PC-9 (cell line): ENCODE data around the gene ACSM2A. TPM values are rescaled to one million over a fixed set of nuclear protein-coding genes. Genes with fewer than 3 reads are reported as not detected.
"Not testable (repeated sequence)": the region's sequence is repeated elsewhere in the genome, so short reads cannot be mapped to it uniquely, and the experiment has no call there.

Experiments
- BruUV-seq: library from RNA; stranded (reverse); fragments of 400-500 nt; replicated peaks from 2 replicates; lab custom pipeline; 2021; lab: Mats Ljungman, UMichigan
- CTCF ChIA-PET: fragments of 300-600 bp; sonication (Branson Sonifier 250); formaldehyde crosslinking; loops from one replicate; lab custom pipeline; 2022; ENCODE audit warnings: antibody characterized with exemption; lab: Charles Lee
- POLR2A ChIA-PET: fragments of 300-600 bp; sonication (Branson Sonifier 250); formaldehyde crosslinking; loops from one replicate; lab custom pipeline; 2022; ENCODE audit warnings: antibody characterized with exemption; ENCODE audit not compliant: unreplicated experiment; lab: Charles Lee
- DNase-seq, 2 experiments: peaks; one replicate each; pipeline versions ENCODE4 v3.0.0 to v3.0.0-alpha.2; 2015 to 2022; ENCODE audit warnings: mixed read lengths in 1 of 2
- H2AFZ ChIP-seq: fragments of 200-600 bp; sonication (generic); 2 replicates; pipeline ENCODE4 v1.8.1; 2017; ENCODE audit warnings: antibody characterized with exemption
- H3F3A ChIP-seq: fragments of 200-600 bp; sonication (generic); 2 replicates; pipeline ENCODE4 v1.8.1; 2017; ENCODE audit warnings: antibody characterized with exemption, mild to moderate bottlenecking, low read depth; ENCODE audit not compliant: insufficient read depth
- H3K27ac ChIP-seq: fragments of 200-600 bp; sonication (generic); 2 replicates; pipeline ENCODE4 v1.6.1; 2016; ENCODE audit warnings: mixed run types
- H3K27me3 ChIP-seq: fragments of 200-600 bp; sonication (generic); 2 replicates; pipeline ENCODE4 v1.6.1; 2016; ENCODE audit warnings: low read depth, mixed run types; ENCODE audit not compliant: insufficient read depth
- H3K36me3 ChIP-seq: fragments of 200-600 bp; sonication (generic); 2 replicates; pipeline ENCODE4 v1.6.1; 2016; ENCODE audit warnings: low read depth, mixed run types
- H3K4me1 ChIP-seq: fragments of 200-600 bp; sonication (generic); replicated peaks from 2 replicates; pipeline ENCODE4 v1.6.1; 2016; ENCODE audit warnings: mixed run types; ENCODE audit not compliant: insufficient read depth
- H3K4me2 ChIP-seq: fragments of 200-600 bp; sonication (generic); 2 replicates; pipeline ENCODE4 v1.6.1; 2017; ENCODE audit warnings: mixed run types
- H3K4me3 ChIP-seq: fragments of 200-600 bp; sonication (generic); 2 replicates; pipeline ENCODE4 v1.6.1; 2016; ENCODE audit warnings: mixed run types
- H3K79me2 ChIP-seq: fragments of 200-600 bp; sonication (generic); 2 replicates; pipeline ENCODE4 v1.6.1; 2017; ENCODE audit warnings: low read depth, mixed run types
- H3K9me2 ChIP-seq: fragments of 200-600 bp; sonication (generic); 2 replicates; pipeline ENCODE4 v1.8.1; 2017; ENCODE audit warnings: mild to moderate bottlenecking; ENCODE audit not compliant: insufficient read depth
- H3K9me3 ChIP-seq: fragments of 200-600 bp; sonication (generic); 2 replicates; pipeline ENCODE4 v1.8.1; 2016; ENCODE audit warnings: low read depth; ENCODE audit not compliant: insufficient read depth
- H4K20me1 ChIP-seq: fragments of 200-600 bp; sonication (generic); 2 replicates; pipeline ENCODE4 v1.8.1; 2017; ENCODE audit not compliant: insufficient read depth
- CTCF ChIP-seq: fragments of 200-600 bp; sonication (generic); conservative IDR thresholded peaks from 2 replicates; pipeline ENCODE4 v1.6.1; 2017; ENCODE audit warnings: mixed run types, antibody characterized with exemption, mild to moderate bottlenecking, moderate library complexity
- EZH2 ChIP-seq: fragments of 200-600 bp; sonication (generic); IDR thresholded peaks from 2 replicates; pipeline ENCODE4 v1.8.0; 2017; ENCODE audit warnings: antibody characterized with exemption, low read depth
- intact Hi-C: fragments of 100-400 bp; cut with micrococcal nuclease; formaldehyde crosslinking; loops from one replicate; pipeline ENCODE4 v1.10.0; 2022; ENCODE audit not compliant: unreplicated experiment
- total RNA-seq: library from RNA; stranded (reverse); gene quantifications from 2 replicates; pipeline ENCODE4 v1.2.3, GENCODE V29; 2021

Gene ACSM2A
- total RNA-seq, 1 experiment from 2014 or later: not detected

- DNase-seq: no peak
- H4K20me1 ChIP-seq: no peaks in the 10 kb centered on the region
- POLR2A ChIA-PET: no interaction called here
- no peak overlapping the region for H2AFZ ChIP-seq
- no peaks in the 10 kb centered on the region for H3K4me1 ChIP-seq
- TF ChIP-seq CTCF (no peak), EZH2 (no peak)
- no peaks in the 10 kb centered on the region for H3K79me2 ChIP-seq
- H3K27ac ChIP-seq: no peak overlapping the region
- H3K4me3 ChIP-seq: no peak overlapping the region
- H3K27me3 ChIP-seq: no peaks in the 10 kb centered on the region
- H3K36me3 ChIP-seq: no peaks in the 10 kb centered on the region
- BruUV-seq: no TSS peak
- H3F3A ChIP-seq: no peaks in the 10 kb centered on the region
- H3K4me2 ChIP-seq: no peak overlapping the region
- intact Hi-C loops: no loop called here
- H3K9me2 ChIP-seq: no peaks in the 10 kb centered on the region
- H3K9me3 ChIP-seq: no peaks in the 10 kb centered on the region
- CTCF ChIA-PET: no interaction called here
Observed at GRCh38 chr16:20520103-20520502, 68.8 kb downstream of the ACSM2A start.

- H3K9me3 ChIP-seq, H4K20me1 ChIP-seq, intact Hi-C loops, POLR2A ChIA-PET, H3K36me3 ChIP-seq, H3K9me2 ChIP-seq, H3K4me2 ChIP-seq, H2AFZ ChIP-seq, CTCF ChIA-PET, H3K79me2 ChIP-seq, H3K27me3 ChIP-seq, H3K4me3 ChIP-seq, H3F3A ChIP-seq, DNase-seq, BruUV-seq, H3K27ac ChIP-seq, H3K4me1 ChIP-seq: not testable (repeated sequence)
Observed at GRCh38 chr16:20531795-20532194, 80.5 kb downstream of the ACSM2A start.

- H2AFZ ChIP-seq, H3K27ac ChIP-seq, POLR2A ChIA-PET, H3K79me2 ChIP-seq, DNase-seq, H3K9me2 ChIP-seq, H3K4me2 ChIP-seq, intact Hi-C loops, BruUV-seq, CTCF ChIA-PET, H3K4me1 ChIP-seq, H4K20me1 ChIP-seq, H3K27me3 ChIP-seq, H3K36me3 ChIP-seq, H3F3A ChIP-seq, H3K9me3 ChIP-seq, H3K4me3 ChIP-seq: not testable (repeated sequence)
Observed at GRCh38 chr16:20532284-20532792, 81.0 kb downstream of the ACSM2A start.

- H3K79me2 ChIP-seq, intact Hi-C loops, H3K4me2 ChIP-seq, CTCF ChIA-PET, BruUV-seq, H3K36me3 ChIP-seq, DNase-seq, H2AFZ ChIP-seq, H3K9me2 ChIP-seq, H4K20me1 ChIP-seq, H3K4me1 ChIP-seq, H3K27ac ChIP-seq, H3K27me3 ChIP-seq, H3K4me3 ChIP-seq, POLR2A ChIA-PET, H3F3A ChIP-seq, H3K9me3 ChIP-seq: not testable (repeated sequence)
Observed at GRCh38 chr16:20536669-20537068, 85.3 kb downstream of the ACSM2A start.

Other genes starting within 250 kb of the ACSM2A start
- gene GP2, start 124.0 kb upstream of the ACSM2A start, total RNA-seq: not detected in 2 replicates
- not detected in 2 replicates for gene UMOD, start 98.8 kb upstream of the ACSM2A start, total RNA-seq
- gene PDILT, start 46.8 kb upstream of the ACSM2A start, total RNA-seq: not detected in 2 replicates
- gene ACSM5, start 42.0 kb upstream of the ACSM2A start, total RNA-seq: not detected in 2 replicates
- gene ACSM2B, start 124.8 kb downstream of the ACSM2A start, total RNA-seq: not detected in 2 replicates
- not detected in 2 replicates for gene ACSM1, start 246.2 kb downstream of the ACSM2A start, total RNA-seq